Endothelial cell of umbilical vein (primary cell): ENCODE data around the gene PATL1. TPM values are rescaled to one million over a fixed set of nuclear protein-coding genes. Genes with fewer than 3 reads are reported as not detected.
A peak's percentile ranks its signal among the peaks of the same experiment; 100 is the strongest.

Experiments used
- BruUV-seq: library from RNA; stranded (reverse); fragments of 400-500 nt; replicated peaks from 2 replicates; lab custom pipeline; 2021; lab: Mats Ljungman, UMichigan
- CTCF ChIA-PET: fragments of 300-600, 350-600 bp; sonication (Branson Sonifier 250); formaldehyde crosslinking; loops from one replicate; lab custom pipeline; 2021; ENCODE audit warnings: antibody characterized with exemption, inconsistent platforms; lab: Charles Lee
- POLR2A ChIA-PET: fragments of 300-600, 350-600 bp; sonication (Branson Sonifier 250); formaldehyde crosslinking; loops from one replicate; lab custom pipeline; 2021; ENCODE audit warnings: antibody characterized with exemption, inconsistent platforms; lab: Charles Lee
- DNase-seq: peaks from one replicate; pipeline ENCODE4 v3.0.0-alpha.2; 2011; ENCODE audit warnings: low read depth, low spot score
- FAIRE-seq: peaks from 2 replicates; lab custom pipeline; 2011; peaks lifted over from hg19 to GRCh38; lab: Jason Lieb, UNC
- H2AFZ ChIP-seq: 2 replicates; pipeline ENCODE4 v1.6.0; 2012; ENCODE audit warnings: low read depth, low read length, control low read depth, inconsistent platforms
- H3K27ac ChIP-seq: 2 replicates; pipeline ENCODE4 v1.5.1; 2011; ENCODE audit warnings: low read depth, mild to moderate bottlenecking, control low read depth, low read length, moderate library complexity; ENCODE audit not compliant: insufficient read depth
- H3K27me3 ChIP-seq, 2 experiments: 2 replicates each; pipeline versions ENCODE4 v1.6.0 to v1.6.1; 2011; ENCODE audit warnings: low read length in 2 of 2, mixed read lengths in 1 of 2; ENCODE audit not compliant: control insufficient read depth in 2 of 2, insufficient read depth in 2 of 2
- H3K36me3 ChIP-seq, 2 experiments: 2 replicates in 1 of 2; 3 replicates in 1 of 2; pipeline ENCODE4 v1.5.1; 2011; ENCODE audit warnings: low read length in 2 of 2, mild to moderate bottlenecking in 1 of 2, moderate library complexity in 1 of 2; ENCODE audit not compliant: control insufficient read depth in 2 of 2, insufficient read depth in 2 of 2; ENCODE audit errors: extremely low read depth in 1 of 2
- H3K4me1 ChIP-seq: 3 replicates; pipeline ENCODE4 v1.5.1; 2011; ENCODE audit warnings: mild to moderate bottlenecking, low read length; ENCODE audit not compliant: control insufficient read depth, insufficient read depth; ENCODE audit errors: extremely low read depth
- H3K4me2 ChIP-seq: 2 replicates; pipeline ENCODE4 v1.6.1; 2011; ENCODE audit warnings: low read length, control low read depth, mixed read lengths; ENCODE audit not compliant: insufficient read depth
- H3K4me3 ChIP-seq, 3 experiments: fragments of 200-600 bp in 1 of 3; sonication (generic), shearing (Covaris generic) in 1 of 3; replicated peaks in 1 of 3; 2 replicates each; pipeline ENCODE4 v1.5.1; 2011 to 2016; ENCODE audit warnings: control low read depth in 3 of 3, low read length in 3 of 3, mild to moderate bottlenecking in 2 of 3, inconsistent platforms in 1 of 3, low read depth in 1 of 3, moderate library complexity in 1 of 3; ENCODE audit not compliant: insufficient read depth in 1 of 3
- H3K79me2 ChIP-seq: 2 replicates; pipeline ENCODE4 v1.6.0; 2012; ENCODE audit warnings: low read length, inconsistent platforms; ENCODE audit not compliant: control insufficient read depth, insufficient read depth
- H3K9ac ChIP-seq: replicated peaks from 2 replicates; pipeline ENCODE3; 2011; ENCODE audit warnings: low read length, control low read depth; ENCODE audit not compliant: insufficient read depth; ENCODE audit errors: extremely low read depth
- H3K9me1 ChIP-seq: replicated peaks from 3 replicates; pipeline ENCODE4 v1.6.0; 2011; ENCODE audit warnings: mild to moderate bottlenecking, low read length; ENCODE audit not compliant: control insufficient read depth, insufficient read depth; ENCODE audit errors: extremely low read depth
- H3K9me3 ChIP-seq: replicated peaks from 2 replicates; pipeline ENCODE4 v1.5.1; 2012; ENCODE audit warnings: low read length, inconsistent platforms; ENCODE audit not compliant: control insufficient read depth, insufficient read depth
- H4K20me1 ChIP-seq: replicated peaks from 2 replicates; pipeline ENCODE3; 2011; ENCODE audit warnings: mild to moderate bottlenecking, low read length; ENCODE audit not compliant: control insufficient read depth, insufficient read depth; ENCODE audit errors: extremely low read depth
- EZH2 ChIP-seq: IDR thresholded peaks from 2 replicates; pipeline ENCODE4 v1.6.1; 2012; ENCODE audit warnings: borderline replicate concordance, low read depth, mild to moderate bottlenecking, moderate library complexity, low read length, inconsistent platforms; ENCODE audit not compliant: severe bottlenecking
- GATA2 ChIP-seq: IDR thresholded peaks from 2 replicates; pipeline ENCODE4 v1.7.0; 2011; ENCODE audit warnings: low read depth, mild to moderate bottlenecking, moderate library complexity, mixed read lengths, low read length; ENCODE audit not compliant: insufficient read length, insufficient read depth
- POLR2A ChIP-seq: IDR thresholded peaks from 2 replicates; pipeline ENCODE4 v1.6.1; 2012; ENCODE audit warnings: low read depth, mild to moderate bottlenecking, control low read depth, low read length
- POLR2AphosphoS5 ChIP-seq: IDR thresholded peaks from 2 replicates; pipeline ENCODE4 v1.6.1; 2012; ENCODE audit warnings: low read depth, mild to moderate bottlenecking, control low read depth, low read length, moderate library complexity; ENCODE audit not compliant: insufficient read depth
- dilution Hi-C: fragments of 300-500 bp; cut with MboI; formaldehyde crosslinking; loops from one replicate; pipeline ENCODE4 v1.15.0; 2019; ENCODE audit warnings: low sequenced_read_pairs; ENCODE audit not compliant: extremely low pct_ligation_motif_present
- intact Hi-C: fragments of 100-400 bp; cut with micrococcal nuclease; formaldehyde crosslinking; loops from one replicate; pipeline ENCODE4 v1.10.0; 2022
- polyA plus RNA-seq, 4 experiments: library from polyadenylated mRNA; depleted of rRNA in 3 of 4; stranded (reverse) in 3 of 4; unstranded in 1 of 4; fragments of >200 nt; gene quantifications; 2 replicates each; pipeline versions ENCODE4 v1.2.1 to v1.2.3, GENCODE V29; 2011 to 2012; ENCODE audit warnings: missing spikeins in 1 of 4
- total RNA-seq: library from RNA; stranded (reverse); gene quantifications from 2 replicates; pipeline ENCODE4 v1.2.3, GENCODE V29; 2021
- TF ChIP-seq, protein P1 (sequence below), 2 donors: IDR thresholded peaks; 1 replicate in 1 of 2; 2 replicates in 1 of 2; pipeline ENCODE4 v1.5.1; 2011; ENCODE audit warnings: low read length in 2 of 2, mild to moderate bottlenecking in 2 of 2, moderate library complexity in 2 of 2, control low read depth in 1 of 2, inconsistent platforms in 1 of 2, low read depth in 1 of 2; ENCODE audit not compliant: insufficient read depth in 1 of 2; ENCODE audit errors: extremely low read depth in 1 of 2
- TF ChIP-seq, protein P2 (sequence below): IDR thresholded peaks from 2 replicates; pipeline ENCODE4 v1.6.1; 2011; ENCODE audit not compliant: insufficient read depth, insufficient read length

PATL1 gene
- total and polyA plus RNA-seq, 2 donors (not counting 3 experiments of a cell fraction or from before 2014, with no cell fraction given), result 33.7 to 38.8 TPM

DNA sequence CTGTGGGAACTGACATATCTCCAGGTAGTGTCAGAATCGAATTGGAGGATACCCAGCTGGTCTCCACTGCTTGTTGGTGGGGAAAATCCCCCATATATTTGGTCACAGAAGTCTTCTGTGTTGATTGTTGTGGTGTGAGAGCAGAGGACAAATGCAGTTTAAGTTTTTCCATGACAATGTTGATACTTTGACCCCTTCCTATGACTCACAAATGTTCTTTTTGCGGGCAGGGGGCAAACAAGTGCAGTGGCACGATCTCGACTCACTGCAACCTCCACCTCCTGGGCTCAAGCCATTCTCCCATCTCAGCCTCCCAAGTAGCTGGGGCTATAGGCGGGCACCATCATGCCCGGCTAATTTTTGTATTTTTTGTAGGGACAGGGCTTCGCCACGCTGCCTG is 7.4 kb upstream of the PATL1 start:
- ChIA-PET POLR2A (no interaction called here), CTCF (interaction anchor here (0.9 to 1.2 kb wide), 2 partner anchors 139 to 518 kb away, joined by 3 read pairs; no protein-coding TSS in a partner anchor)
- no peak overlapping the region for H3K9ac ChIP-seq
- no peaks in the 10 kb centered on the region for H3K27me3 ChIP-seq
- H3K4me2 ChIP-seq, result no peak overlapping the region
- no peak overlapping the region for H3K4me3 ChIP-seq
- DNase-seq (peak; percentile 18), FAIRE-seq (no peak)
- H3K79me2 ChIP-seq, result no peaks in the 10 kb centered on the region
- no peaks in the 10 kb centered on the region for H3K36me3 ChIP-seq
- H2AFZ ChIP-seq, result no peak overlapping the region
- no peaks in the 10 kb centered on the region for H3K9me1 ChIP-seq
- TF ChIP-seq GATA2 (no peak), POLR2A (no peak)
- intact Hi-C loops (no loop called here), dilution Hi-C loops (no loop called here)
- no peaks in the 10 kb centered on the region for H4K20me1 ChIP-seq
- no TSS peak for BruUV-seq
- no peaks in the 10 kb centered on the region for H3K9me3 ChIP-seq
- no peaks in the 10 kb centered on the region for H3K4me1 ChIP-seq
- no peak overlapping the region for H3K27ac ChIP-seq

DNA sequence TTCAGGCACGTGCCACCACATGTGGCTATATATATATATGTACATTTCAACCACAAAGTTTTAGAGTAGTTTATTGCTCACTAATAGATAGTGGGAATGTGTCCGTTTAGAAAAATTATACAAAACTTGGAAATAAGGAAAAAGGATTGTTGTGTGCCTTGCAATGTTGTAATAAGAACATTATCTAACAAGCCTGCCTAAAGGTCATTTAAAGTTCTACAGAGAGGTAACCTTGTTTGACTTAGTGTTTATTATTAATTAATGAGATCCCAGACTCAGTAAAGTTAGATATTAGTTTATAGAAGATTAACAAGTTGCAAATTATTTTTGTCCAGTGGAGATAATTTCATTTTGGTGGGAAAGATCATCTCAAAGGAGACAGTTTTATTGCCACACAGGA is 5.5 kb upstream of the PATL1 start:
- DNase-seq, result no peak
- no TSS peak for BruUV-seq
- CTCF ChIA-PET, result no interaction called here
- Histone ChIP-seq H4K20me1 (no peaks in the 10 kb centered on the region), H3K36me3 (no peaks in the 10 kb centered on the region), H3K9me3 (no peaks in the 10 kb centered on the region), H3K4me1 (peaks cover 7% of the 10 kb centered on the region), H3K9me1 (no peaks in the 10 kb centered on the region), H3K27me3 (no peaks in the 10 kb centered on the region), H2AFZ (no peak overlapping the region), H3K4me3 (no peak overlapping the region), H3K27ac (no peak overlapping the region), H3K79me2 (no peaks in the 10 kb centered on the region), H3K4me2 (no peak overlapping the region), H3K9ac (no peak overlapping the region)
- intact Hi-C loops, result no loop called here
- POLR2A ChIA-PET, result no interaction called here
- TF ChIP-seq, protein P1, sequence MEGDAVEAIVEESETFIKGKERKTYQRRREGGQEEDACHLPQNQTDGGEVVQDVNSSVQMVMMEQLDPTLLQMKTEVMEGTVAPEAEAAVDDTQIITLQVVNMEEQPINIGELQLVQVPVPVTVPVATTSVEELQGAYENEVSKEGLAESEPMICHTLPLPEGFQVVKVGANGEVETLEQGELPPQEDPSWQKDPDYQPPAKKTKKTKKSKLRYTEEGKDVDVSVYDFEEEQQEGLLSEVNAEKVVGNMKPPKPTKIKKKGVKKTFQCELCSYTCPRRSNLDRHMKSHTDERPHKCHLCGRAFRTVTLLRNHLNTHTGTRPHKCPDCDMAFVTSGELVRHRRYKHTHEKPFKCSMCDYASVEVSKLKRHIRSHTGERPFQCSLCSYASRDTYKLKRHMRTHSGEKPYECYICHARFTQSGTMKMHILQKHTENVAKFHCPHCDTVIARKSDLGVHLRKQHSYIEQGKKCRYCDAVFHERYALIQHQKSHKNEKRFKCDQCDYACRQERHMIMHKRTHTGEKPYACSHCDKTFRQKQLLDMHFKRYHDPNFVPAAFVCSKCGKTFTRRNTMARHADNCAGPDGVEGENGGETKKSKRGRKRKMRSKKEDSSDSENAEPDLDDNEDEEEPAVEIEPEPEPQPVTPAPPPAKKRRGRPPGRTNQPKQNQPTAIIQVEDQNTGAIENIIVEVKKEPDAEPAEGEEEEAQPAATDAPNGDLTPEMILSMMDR (IDR thresholded peaks at IDR 0.05; ENCODE audit: extremely low read depth in 1 of 2, insufficient read depth in 1 of 2, low read depth in 1 of 2, low read length in 2 of 2), result no peak
- no peak for TF ChIP-seq EZH2
- no peak for TF ChIP-seq GATA2
- TF ChIP-seq, protein P2, sequence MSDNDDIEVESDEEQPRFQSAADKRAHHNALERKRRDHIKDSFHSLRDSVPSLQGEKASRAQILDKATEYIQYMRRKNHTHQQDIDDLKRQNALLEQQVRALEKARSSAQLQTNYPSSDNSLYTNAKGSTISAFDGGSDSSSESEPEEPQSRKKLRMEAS, result no peak
- no peak for TF ChIP-seq POLR2AphosphoS5
- no peak for TF ChIP-seq POLR2A
- no peak for FAIRE-seq
- dilution Hi-C loops, result no loop called here
